Measurements from ENCODE around the gene ETFA.
"Not testable (repeated sequence)": the region's sequence is repeated elsewhere in the genome, so short reads cannot be mapped to it uniquely, and the experiment has no call there.

The ETFA gene

DNA sequence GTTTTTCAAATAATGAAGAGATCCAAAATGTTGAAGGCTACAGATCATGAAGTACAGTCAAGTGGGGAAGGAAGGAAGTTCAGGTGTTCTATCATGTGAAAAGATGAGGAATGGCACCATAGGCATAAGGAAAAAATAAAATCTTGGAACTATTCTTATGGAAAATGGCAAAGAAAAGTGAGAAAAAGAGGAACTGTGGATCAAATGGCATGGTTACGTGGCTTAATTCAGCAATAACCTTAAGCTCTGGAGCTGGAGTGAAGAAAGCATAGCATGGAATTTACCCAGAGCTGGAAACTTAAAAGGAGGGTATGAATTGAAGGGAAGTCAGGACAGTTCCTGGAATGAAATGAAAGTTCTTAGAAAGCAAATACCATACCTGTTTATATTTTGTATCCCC lies 14.4 kb downstream of the ETFA start:
- Histone ChIP-seq H4K20me1 (ENCODE audit: insufficient read depth, low read length) (peaks cover 17% of the 10 kb centered on the region), H3K36me3 (replicated peaks; ENCODE audit: insufficient read depth, low read length) (no peaks in the 10 kb centered on the region), H3K9me2 (replicated peaks; ENCODE audit: insufficient read depth, low read length) (no peaks in the 10 kb centered on the region), H3K4me3 (ENCODE audit: low read length) (no peak overlapping the region), H3K27me3 (replicated peaks; ENCODE audit: insufficient read depth, low read length) (no peaks in the 10 kb centered on the region), H3K4me2 (ENCODE audit: low read depth, low read length) (no peak overlapping the region), H3K79me2 (ENCODE audit: low read length) (peaks cover 95% of the 10 kb centered on the region), H3F3A (ENCODE audit: insufficient read depth, low read length) (no peaks in the 10 kb centered on the region), H3K27ac (ENCODE audit: low read length) (no peak overlapping the region), H2AFZ (ENCODE audit: low read length) (no peak overlapping the region), H3K9ac (ENCODE audit: low read length) (no peak overlapping the region), H3K9me3 (replicated peaks; ENCODE audit: insufficient read depth, low read length) (no peaks in the 10 kb centered on the region), H3K4me1 (ENCODE audit: low read length) (no peaks in the 10 kb centered on the region)
- DNase-seq, result no peak
- TF ChIP-seq EZH2phosphoT487 (IDR thresholded peaks at IDR 0.05; ENCODE audit: low read length) (no peak), EZH2 (optimal IDR thresholded peaks at IDR 0.05; ENCODE audit: low read depth, low read length) (no peak)
- TF ChIP-seq, protein P1, sequence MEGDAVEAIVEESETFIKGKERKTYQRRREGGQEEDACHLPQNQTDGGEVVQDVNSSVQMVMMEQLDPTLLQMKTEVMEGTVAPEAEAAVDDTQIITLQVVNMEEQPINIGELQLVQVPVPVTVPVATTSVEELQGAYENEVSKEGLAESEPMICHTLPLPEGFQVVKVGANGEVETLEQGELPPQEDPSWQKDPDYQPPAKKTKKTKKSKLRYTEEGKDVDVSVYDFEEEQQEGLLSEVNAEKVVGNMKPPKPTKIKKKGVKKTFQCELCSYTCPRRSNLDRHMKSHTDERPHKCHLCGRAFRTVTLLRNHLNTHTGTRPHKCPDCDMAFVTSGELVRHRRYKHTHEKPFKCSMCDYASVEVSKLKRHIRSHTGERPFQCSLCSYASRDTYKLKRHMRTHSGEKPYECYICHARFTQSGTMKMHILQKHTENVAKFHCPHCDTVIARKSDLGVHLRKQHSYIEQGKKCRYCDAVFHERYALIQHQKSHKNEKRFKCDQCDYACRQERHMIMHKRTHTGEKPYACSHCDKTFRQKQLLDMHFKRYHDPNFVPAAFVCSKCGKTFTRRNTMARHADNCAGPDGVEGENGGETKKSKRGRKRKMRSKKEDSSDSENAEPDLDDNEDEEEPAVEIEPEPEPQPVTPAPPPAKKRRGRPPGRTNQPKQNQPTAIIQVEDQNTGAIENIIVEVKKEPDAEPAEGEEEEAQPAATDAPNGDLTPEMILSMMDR (IDR thresholded peaks at IDR 0.05; ENCODE audit: low read length), result no peak

DNA sequence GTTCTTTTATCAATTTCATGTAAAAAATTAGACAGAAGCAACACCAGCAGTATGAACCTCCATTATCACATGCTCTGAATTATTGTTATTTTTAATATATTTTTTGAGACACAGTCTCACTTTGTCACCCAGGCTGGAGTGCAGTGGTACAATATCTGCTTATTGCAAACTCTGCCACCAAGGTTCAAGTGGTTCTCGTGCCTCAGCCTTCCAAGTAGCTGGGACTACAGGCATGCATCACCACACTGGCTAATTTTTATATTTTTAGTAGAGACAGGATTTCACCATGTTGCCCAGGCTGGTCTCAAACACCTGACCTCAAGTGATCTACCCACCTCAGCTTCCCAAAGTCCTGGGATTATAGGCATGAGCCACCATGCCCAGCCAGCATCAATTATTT lies 16.8 kb downstream of the ETFA start:
- not testable (repeated sequence) for H3F3A ChIP-seq (ENCODE audit: insufficient read depth, low read length); H3K27me3 ChIP-seq (replicated peaks; ENCODE audit: insufficient read depth, low read length); DNase-seq; H3K9me2 ChIP-seq (replicated peaks; ENCODE audit: insufficient read depth, low read length); H2AFZ ChIP-seq (ENCODE audit: low read length); H3K4me1 ChIP-seq (ENCODE audit: low read length); H3K4me3 ChIP-seq (ENCODE audit: low read length); H4K20me1 ChIP-seq (ENCODE audit: insufficient read depth, low read length); H3K9me3 ChIP-seq (replicated peaks; ENCODE audit: insufficient read depth, low read length); H3K27ac ChIP-seq (ENCODE audit: low read length); H3K4me2 ChIP-seq (ENCODE audit: low read depth, low read length); H3K9ac ChIP-seq (ENCODE audit: low read length); H3K36me3 ChIP-seq (replicated peaks; ENCODE audit: insufficient read depth, low read length)
- H3K79me2 ChIP-seq (ENCODE audit: low read length), result peaks cover 85% of the 10 kb centered on the region

DNA sequence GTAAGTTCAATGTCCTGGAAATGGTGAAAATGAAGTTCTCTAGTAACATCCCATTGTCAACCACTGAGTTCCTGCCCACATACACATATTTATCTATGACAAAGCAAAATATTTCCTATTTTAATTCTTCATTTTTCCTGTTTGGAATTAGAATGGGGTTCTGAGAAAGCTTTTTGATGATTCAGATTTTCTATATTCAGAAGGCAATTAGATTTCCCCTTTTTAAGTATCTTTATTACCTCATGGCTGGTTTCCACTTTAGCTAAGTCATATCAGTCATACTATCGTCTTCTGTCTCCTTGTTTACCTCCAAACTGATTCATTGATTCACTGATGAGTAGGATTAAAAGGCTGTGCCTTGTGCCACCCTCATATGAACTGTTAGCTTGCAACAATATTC lies 17.9 kb downstream of the ETFA start:
- Histone ChIP-seq H3K9me3 (replicated peaks; ENCODE audit: insufficient read depth, low read length) (no peaks in the 10 kb centered on the region), H3K9ac (ENCODE audit: low read length) (no peak overlapping the region), H3K4me2 (ENCODE audit: low read depth, low read length) (no peak overlapping the region), H3K27me3 (replicated peaks; ENCODE audit: insufficient read depth, low read length) (no peaks in the 10 kb centered on the region), H3K79me2 (ENCODE audit: low read length) (peaks cover 74% of the 10 kb centered on the region), H3K4me1 (ENCODE audit: low read length) (no peaks in the 10 kb centered on the region), H3F3A (ENCODE audit: insufficient read depth, low read length) (no peaks in the 10 kb centered on the region), H3K4me3 (ENCODE audit: low read length) (no peak overlapping the region), H3K9me2 (replicated peaks; ENCODE audit: insufficient read depth, low read length) (no peaks in the 10 kb centered on the region), H2AFZ (ENCODE audit: low read length) (no peak overlapping the region), H3K36me3 (replicated peaks; ENCODE audit: insufficient read depth, low read length) (no peaks in the 10 kb centered on the region), H4K20me1 (ENCODE audit: insufficient read depth, low read length) (peaks cover 8% of the 10 kb centered on the region; the same call in 1 of the 2 replicates), H3K27ac (ENCODE audit: low read length) (no peak overlapping the region)
- TF ChIP-seq, protein P1 (IDR thresholded peaks at IDR 0.05; ENCODE audit: low read length), result no peak
- TF ChIP-seq EZH2phosphoT487 (IDR thresholded peaks at IDR 0.05; ENCODE audit: low read length), result no peak
- TF ChIP-seq EZH2 (optimal IDR thresholded peaks at IDR 0.05; ENCODE audit: low read depth, low read length), result no peak
- DNase-seq, result no peak

DNA sequence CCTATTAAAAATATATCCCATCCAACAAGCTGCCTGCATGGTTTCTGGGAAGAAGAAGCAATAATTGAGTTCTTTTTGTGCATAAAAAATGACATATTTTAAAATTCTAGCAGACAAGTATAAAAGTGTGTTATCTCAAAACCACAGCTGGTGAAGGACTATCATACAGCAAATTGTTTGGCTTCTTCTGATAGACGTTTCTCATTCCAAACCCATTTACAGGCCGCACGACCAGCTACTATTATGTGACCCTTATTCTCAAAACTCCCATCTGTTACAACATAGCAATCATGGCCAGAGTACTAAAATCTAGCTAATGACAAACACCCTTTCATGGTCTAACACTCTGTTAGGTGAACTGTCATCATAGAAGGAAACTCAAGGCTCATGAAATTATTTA lies 21.7 kb downstream of the ETFA start:
- Histone ChIP-seq H3K9me2 (replicated peaks; ENCODE audit: insufficient read depth, low read length) (no peaks in the 10 kb centered on the region), H3K9me3 (replicated peaks; ENCODE audit: insufficient read depth, low read length) (no peaks in the 10 kb centered on the region), H3K9ac (ENCODE audit: low read length) (no peak overlapping the region), H3F3A (ENCODE audit: insufficient read depth, low read length) (no peaks in the 10 kb centered on the region), H3K36me3 (replicated peaks; ENCODE audit: insufficient read depth, low read length) (no peaks in the 10 kb centered on the region), H3K4me1 (ENCODE audit: low read length) (peaks cover 7% of the 10 kb centered on the region; the same call in 1 of the 2 replicates), H3K27ac (ENCODE audit: low read length) (no peak overlapping the region), H3K4me2 (ENCODE audit: low read depth, low read length) (no peak overlapping the region), H3K4me3 (ENCODE audit: low read length) (no peak overlapping the region), H2AFZ (ENCODE audit: low read length) (no peak overlapping the region), H3K79me2 (ENCODE audit: low read length) (peaks cover 41% of the 10 kb centered on the region), H4K20me1 (ENCODE audit: insufficient read depth, low read length) (no peaks in the 10 kb centered on the region), H3K27me3 (replicated peaks; ENCODE audit: insufficient read depth, low read length) (no peaks in the 10 kb centered on the region)
- TF ChIP-seq, protein P1 (IDR thresholded peaks at IDR 0.05; ENCODE audit: low read length), result no peak
- no peak for TF ChIP-seq EZH2 (optimal IDR thresholded peaks at IDR 0.05; ENCODE audit: low read depth, low read length)
- TF ChIP-seq EZH2phosphoT487 (IDR thresholded peaks at IDR 0.05; ENCODE audit: low read length), result no peak
- DNase-seq, result no peak
